NB4 (cell line): ENCODE results near the gene ETV6.

Source experiments
- CTCF ChIP-seq: IDR thresholded peaks from one replicate; pipeline ENCODE4 v1.5.1; 2012; ENCODE audit warnings: low read depth, low read length
- POLR2A ChIP-seq: IDR thresholded peaks from 2 replicates; pipeline ENCODE4 v1.6.1; 2011; ENCODE audit warnings: mild to moderate bottlenecking; ENCODE audit not compliant: insufficient read length; ENCODE audit errors: extremely low read depth

GRCh38 chr12:11681207-11681606 lies 31.7 kb downstream of the ETV6 start:
- no peak for TF ChIP-seq CTCF
- TF ChIP-seq POLR2A, result no peak
